Measurements from ENCODE around the gene POLG2.

DNA sequence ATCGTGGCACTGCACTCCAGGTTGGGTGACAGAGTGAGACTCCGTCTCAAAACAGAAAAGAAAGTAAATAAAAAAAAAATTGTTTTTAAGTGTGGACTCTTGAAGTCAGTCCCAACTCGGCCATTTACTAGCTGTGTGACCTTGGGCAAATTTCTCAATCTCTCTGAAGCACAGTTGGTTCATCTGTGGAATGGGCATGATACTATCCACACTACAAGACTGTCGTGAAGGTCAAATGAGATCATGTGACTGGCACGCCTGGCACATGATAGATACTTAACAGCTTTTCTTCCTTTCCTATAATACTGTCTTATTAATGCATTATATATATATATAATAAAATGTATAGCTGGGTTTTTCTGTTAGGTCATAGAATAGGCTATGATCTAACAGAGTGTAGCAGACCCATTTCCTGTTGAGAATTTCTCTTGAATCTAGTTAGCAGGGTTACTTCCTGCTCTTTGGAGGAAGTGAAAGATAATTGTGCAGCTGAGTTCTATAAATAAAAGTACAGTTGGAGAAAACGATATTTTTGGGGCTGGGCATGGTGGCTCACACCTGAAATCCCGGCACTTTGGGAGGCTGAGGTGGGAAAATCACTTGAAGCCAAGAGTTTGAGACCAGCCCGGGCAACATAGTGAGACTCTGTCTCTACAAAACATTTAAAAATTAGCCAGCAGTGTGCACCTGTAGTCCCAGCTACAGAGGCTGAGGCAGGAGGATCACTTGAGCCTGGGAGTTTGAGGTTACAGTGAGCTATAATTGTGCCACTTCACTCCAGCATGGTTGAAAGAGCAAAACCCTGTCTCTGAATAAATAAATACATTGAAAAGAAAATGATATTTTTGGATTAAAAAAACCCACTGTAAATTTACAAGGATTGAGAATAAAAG, 40.6 kb downstream of the POLG2 start:
- TF ChIP-seq, protein P1, sequence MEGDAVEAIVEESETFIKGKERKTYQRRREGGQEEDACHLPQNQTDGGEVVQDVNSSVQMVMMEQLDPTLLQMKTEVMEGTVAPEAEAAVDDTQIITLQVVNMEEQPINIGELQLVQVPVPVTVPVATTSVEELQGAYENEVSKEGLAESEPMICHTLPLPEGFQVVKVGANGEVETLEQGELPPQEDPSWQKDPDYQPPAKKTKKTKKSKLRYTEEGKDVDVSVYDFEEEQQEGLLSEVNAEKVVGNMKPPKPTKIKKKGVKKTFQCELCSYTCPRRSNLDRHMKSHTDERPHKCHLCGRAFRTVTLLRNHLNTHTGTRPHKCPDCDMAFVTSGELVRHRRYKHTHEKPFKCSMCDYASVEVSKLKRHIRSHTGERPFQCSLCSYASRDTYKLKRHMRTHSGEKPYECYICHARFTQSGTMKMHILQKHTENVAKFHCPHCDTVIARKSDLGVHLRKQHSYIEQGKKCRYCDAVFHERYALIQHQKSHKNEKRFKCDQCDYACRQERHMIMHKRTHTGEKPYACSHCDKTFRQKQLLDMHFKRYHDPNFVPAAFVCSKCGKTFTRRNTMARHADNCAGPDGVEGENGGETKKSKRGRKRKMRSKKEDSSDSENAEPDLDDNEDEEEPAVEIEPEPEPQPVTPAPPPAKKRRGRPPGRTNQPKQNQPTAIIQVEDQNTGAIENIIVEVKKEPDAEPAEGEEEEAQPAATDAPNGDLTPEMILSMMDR (IDR thresholded peaks at IDR 0.05): no peak
- TF ChIP-seq POLR2A (IDR thresholded peaks at IDR 0.05): no peak

Data from thyroid gland (tissue), 4 donors.